H9 (cell line): Measurements from ENCODE around the gene APCDD1L. TPM values are rescaled to one million over a fixed set of nuclear protein-coding genes. Genes with fewer than 3 reads are reported as not detected.

ENCODE experiments used
- DNase-seq: peaks from one replicate; pipeline ENCODE4 v3.0.0-alpha.2; 2017
- H2AFZ ChIP-seq: one replicate; pipeline ENCODE4 v1.6.1; 2013; ENCODE audit warnings: mild to moderate bottlenecking, low read length, control low read depth, moderate library complexity
- H2AK5ac ChIP-seq: 2 replicates; pipeline ENCODE4 v1.6.1; 2013; ENCODE audit warnings: low read length, control low read depth, mixed read lengths; ENCODE audit not compliant: insufficient read length
- H2BK120ac ChIP-seq: one replicate; pipeline ENCODE4 v1.6.1; 2013; ENCODE audit warnings: low read depth, mild to moderate bottlenecking, low read length, control low read depth, inconsistent platforms; ENCODE audit not compliant: poor library complexity, severe bottlenecking
- H2BK12ac ChIP-seq: 2 replicates; pipeline ENCODE4 v1.6.1; 2013; ENCODE audit warnings: low read length, control low read depth, mixed read lengths, low read depth; ENCODE audit not compliant: insufficient read length
- H2BK15ac ChIP-seq: 2 replicates; pipeline ENCODE4 v1.6.1; 2013; ENCODE audit warnings: low read depth, low read length, control low read depth
- H2BK20ac ChIP-seq: one replicate; pipeline ENCODE4 v1.6.1; 2013; ENCODE audit warnings: low read depth, mild to moderate bottlenecking, low read length, control low read depth, inconsistent platforms; ENCODE audit not compliant: poor library complexity, severe bottlenecking
- H2BK5ac ChIP-seq: 2 replicates; pipeline ENCODE4 v1.6.1; 2013; ENCODE audit warnings: low read length, control low read depth, mixed read lengths; ENCODE audit not compliant: insufficient read length
- H3K14ac ChIP-seq: 2 replicates; pipeline ENCODE4 v1.6.1; 2013; ENCODE audit warnings: low read length, control low read depth; ENCODE audit not compliant: insufficient read depth
- H3K18ac ChIP-seq: 2 replicates; pipeline ENCODE4 v1.6.1; 2013; ENCODE audit warnings: low read depth, mild to moderate bottlenecking, mixed read lengths, low read length, control low read depth; ENCODE audit not compliant: insufficient read length
- H3K23ac ChIP-seq: 2 replicates; pipeline ENCODE4 v1.6.1; 2013; ENCODE audit warnings: low read length, control low read depth, mixed read lengths, low read depth; ENCODE audit not compliant: insufficient read length
- H3K23me2 ChIP-seq: 2 replicates; pipeline ENCODE4 v1.6.1; 2013; ENCODE audit warnings: low read depth, mild to moderate bottlenecking, mixed read lengths, low read length, control low read depth; ENCODE audit not compliant: insufficient read length, poor library complexity, severe bottlenecking
- H3K27ac ChIP-seq: 2 replicates; pipeline ENCODE4 v1.5.1; 2013; ENCODE audit warnings: low read length, control low read depth, mixed read lengths, low read depth; ENCODE audit not compliant: insufficient read length
- H3K27me3 ChIP-seq: 2 replicates; pipeline ENCODE4 v1.6.1; 2013; ENCODE audit warnings: low read length, control low read depth, inconsistent platforms; ENCODE audit not compliant: insufficient read depth
- H3K4ac ChIP-seq: 2 replicates; pipeline ENCODE4 v1.6.1; 2013; ENCODE audit warnings: low read depth, mild to moderate bottlenecking, control low read depth, inconsistent platforms, low read length, moderate library complexity
- H3K4me1 ChIP-seq: 2 replicates; pipeline ENCODE4 v1.6.1; 2013; ENCODE audit warnings: low read length, control low read depth, inconsistent platforms; ENCODE audit not compliant: insufficient read depth
- H3K4me2 ChIP-seq: 2 replicates; pipeline ENCODE4 v1.6.1; 2013; ENCODE audit warnings: low read length, control low read depth, mixed read lengths; ENCODE audit not compliant: insufficient read length, insufficient read depth
- H3K56ac ChIP-seq: 2 replicates; pipeline ENCODE4 v1.6.1; 2013; ENCODE audit warnings: low read depth, mild to moderate bottlenecking, mixed read lengths, low read length, control low read depth; ENCODE audit not compliant: insufficient read length
- H3K79me1 ChIP-seq: 2 replicates; pipeline ENCODE4 v1.6.1; 2013; ENCODE audit warnings: low read depth, mild to moderate bottlenecking, moderate library complexity, low read length, control low read depth, inconsistent platforms; ENCODE audit not compliant: insufficient read depth, poor library complexity, severe bottlenecking
- H3K79me2 ChIP-seq: 2 replicates; pipeline ENCODE4 v1.6.1; 2013; ENCODE audit warnings: low read length, control low read depth, inconsistent platforms; ENCODE audit not compliant: insufficient read depth
- H3K9ac ChIP-seq: 2 replicates; pipeline ENCODE4 v1.6.1; 2013; ENCODE audit warnings: low read length, control low read depth, mixed read lengths; ENCODE audit not compliant: insufficient read length; ENCODE audit errors: extremely low read depth
- H3K9me3 ChIP-seq: one replicate; pipeline ENCODE4 v1.6.1; 2013; ENCODE audit warnings: low read depth, low read length, inconsistent platforms; ENCODE audit not compliant: control insufficient read depth
- H3T11ph ChIP-seq: one replicate; pipeline ENCODE4 v1.6.1; 2013; ENCODE audit warnings: mild to moderate bottlenecking, low read length, control low read depth, inconsistent platforms
- H4K20me1 ChIP-seq: one replicate; pipeline ENCODE4 v1.6.1; 2013; ENCODE audit not compliant: control insufficient read depth, insufficient read length, insufficient read depth
- H4K5ac ChIP-seq: 2 replicates; pipeline ENCODE4 v1.6.1; 2013; ENCODE audit warnings: low read depth, mild to moderate bottlenecking, mixed read lengths, low read length, control low read depth; ENCODE audit not compliant: insufficient read length
- H4K8ac ChIP-seq: replicated peaks from 2 replicates; pipeline ENCODE4 v1.6.1; 2013; ENCODE audit warnings: low read length, control low read depth, mixed read lengths, low read depth; ENCODE audit not compliant: insufficient read length
- H4K91ac ChIP-seq: 2 replicates; pipeline ENCODE4 v1.6.1; 2013; ENCODE audit warnings: low read depth, mild to moderate bottlenecking, moderate library complexity, mixed read lengths, low read length, control low read depth; ENCODE audit not compliant: insufficient read length
- H3K27ac Mint-ChIP-seq, 3 experiments: 2 replicates in 2 of 3; 3 replicates in 1 of 3; pipeline ENCODE4 v1.8.0; 2020 to 2021; ENCODE audit warnings: mixed read lengths in 3 of 3, mild to moderate bottlenecking in 1 of 3, moderate library complexity in 1 of 3
- H3K27me3 Mint-ChIP-seq: 2 replicates; pipeline ENCODE4 v1.8.0; 2021; ENCODE audit warnings: low read depth, mild to moderate bottlenecking, moderate library complexity, mixed read lengths
- H3K36me3 Mint-ChIP-seq, 3 experiments: 2 replicates in 2 of 3; 3 replicates in 1 of 3; pipeline ENCODE4 v1.8.0; 2020 to 2021; ENCODE audit warnings: low read depth in 3 of 3, mixed read lengths in 3 of 3; ENCODE audit not compliant: insufficient read depth in 1 of 3
- H3K4me1 Mint-ChIP-seq, 2 experiments: 2 replicates each; pipeline ENCODE4 v1.8.0; 2020; ENCODE audit warnings: mixed read lengths in 2 of 2
- H3K4me3 Mint-ChIP-seq, 2 experiments: 2 replicates in 1 of 2; 3 replicates in 1 of 2; pipeline ENCODE4 v1.8.0; 2020 to 2021; ENCODE audit warnings: mild to moderate bottlenecking in 2 of 2, mixed read lengths in 2 of 2, moderate library complexity in 1 of 2
- H3K9me3 Mint-ChIP-seq, 2 experiments: 2 replicates in 1 of 2; 3 replicates in 1 of 2; pipeline ENCODE4 v1.8.0; 2020; ENCODE audit warnings: mild to moderate bottlenecking in 2 of 2, mixed read lengths in 2 of 2, moderate library complexity in 1 of 2
- CTCF ChIP-seq: fragments of 200-600 bp; sonication (generic); conservative IDR thresholded peaks from 3 replicates; pipeline ENCODE4 v1.8.0; 2021; ENCODE audit warnings: antibody characterized with exemption, mild to moderate bottlenecking
- WGBS: extraction: QIAGEN DNeasy Blood & Tissue Kit; methylation state at CpG from one replicate; pipeline ENCODE4 v1.1.7; 2013; ENCODE audit warnings: missing lambda C conversion rate, low lambda C conversion rate, mixed read lengths; ENCODE audit not compliant: insufficient read length; ENCODE audit errors: extremely low coverage; 5-methylcytosine and 5-hydroxymethylcytosine counted together
- total RNA-seq: library from RNA; stranded (reverse); gene quantifications from 2 replicates; pipeline ENCODE4 v1.2.1, GENCODE V29; 2021

The APCDD1L gene
- total RNA-seq, 1 experiment from 2014 or later, result 0.68 TPM

- H3K4me1 Mint-ChIP-seq, result peaks cover 30 to 44% of the 10 kb centered on the region in 2 experiments
- no peak for TF ChIP-seq CTCF
- no peaks in the 10 kb centered on the region for H3K79me2 ChIP-seq
- no peak overlapping the region for H2BK20ac ChIP-seq
- no peak overlapping the region for H4K91ac ChIP-seq
- no peak overlapping the region for H2BK15ac ChIP-seq
- H3K27me3 Mint-ChIP-seq, result no peaks in the 10 kb centered on the region
- no peak overlapping the region for H3K14ac ChIP-seq
- H3K9me3 ChIP-seq, result no peaks in the 10 kb centered on the region
- no peak overlapping the region for H3K23ac ChIP-seq
- no peak overlapping the region for H2AK5ac ChIP-seq
- H3K27me3 ChIP-seq, result no peaks in the 10 kb centered on the region
- H3K9me3 Mint-ChIP-seq, result peaks cover 0 to 2% of the 10 kb centered on the region in 2 experiments; a peak in 2 of 5 replicates
- no peak overlapping the region for H3K9ac ChIP-seq
- no CpG with 5 or more reads among the region's 10 CpGs for WGBS
- H3T11ph ChIP-seq, result no peak overlapping the region
- DNase-seq, result no peak
- no peak overlapping the region for H3K4me2 ChIP-seq
- H3K23me2 ChIP-seq, result no peaks in the 10 kb centered on the region
- H3K36me3 Mint-ChIP-seq, result peaks cover 0 to 21% (median 18%) of the 10 kb centered on the region in 3 experiments; a peak in 6 of 7 replicates
- no peak overlapping the region for H3K4me3 Mint-ChIP-seq
- no peak overlapping the region for H4K8ac ChIP-seq
- H3K56ac ChIP-seq, result no peak overlapping the region
- no peaks in the 10 kb centered on the region for H3K79me1 ChIP-seq
- no peak overlapping the region for H4K5ac ChIP-seq
- no peak overlapping the region for H2BK5ac ChIP-seq
- no peak overlapping the region for H2BK12ac ChIP-seq
- H2BK120ac ChIP-seq, result no peak overlapping the region
- no peak overlapping the region for H3K18ac ChIP-seq
- no peaks in the 10 kb centered on the region for H4K20me1 ChIP-seq
- 0 out of 7 replicates have a peak overlapping the region, but pooled peaks of 1 of the 3 experiments have one; percentile 22 for H3K27ac Mint-ChIP-seq
- H2AFZ ChIP-seq, result no peak overlapping the region
- H3K4ac ChIP-seq, result no peak overlapping the region
- H3K27ac ChIP-seq, result no peak overlapping the region
- H3K4me1 ChIP-seq, result peaks cover 5% of the 10 kb centered on the region; the same call in 1 of the 2 replicates
Observed at GRCh38 chr20:58449681-58450221, 65.4 kb downstream of the APCDD1L start.
